Right lobe of liver (tissue), 6 donors: ENCODE measurements around the gene UNC80. TPM values are rescaled to one million over a fixed set of nuclear protein-coding genes. Genes with fewer than 3 reads are reported as not detected.

Source experiments
- ATAC-seq, 4 donors: fragments of 200-7000 bp; cut with Tn5 transposase; one replicate each; pipeline ENCODE4 v1.9.1; 2020; ENCODE audit warnings: mild to moderate bottlenecking in 4 of 4, moderate library complexity in 4 of 4
- DNase-seq, 3 donors: peaks; one replicate each; pipeline ENCODE4 v3.0.0-alpha.2; 2020
- H3K27ac ChIP-seq, 3 donors: fragments of 200-600 bp; one replicate each; pipeline ENCODE4 v1.8.0; 2022
- H3K27me3 ChIP-seq, 2 donors: fragments of 200-600 bp; one replicate each; pipeline ENCODE4 v1.8.0; 2022
- H3K36me3 ChIP-seq, 4 donors: fragments of 200-600 bp; sonication (generic) in 1 of 4; one replicate each; pipeline versions ENCODE4 v1.5.1 to v1.8.0; 2017 to 2022; ENCODE audit warnings: control low read depth in 1 of 4
- H3K4me1 ChIP-seq, 4 donors: fragments of 200-600 bp; sonication (generic) in 1 of 4; one replicate each; pipeline versions ENCODE4 v1.5.1 to v1.8.0; 2017 to 2022; ENCODE audit warnings: control low read depth in 1 of 4
- H3K4me3 ChIP-seq, 3 donors: fragments of 200-600 bp; one replicate each; pipeline ENCODE4 v1.8.0; 2022
- H3K9me3 ChIP-seq, 4 donors: fragments of 200-600 bp; sonication (generic) in 1 of 4; one replicate each; pipeline versions ENCODE4 v1.5.1 to v1.8.0; 2017 to 2022; ENCODE audit warnings: control low read depth in 1 of 4
- POLR2A ChIP-seq: fragments of 450-650 bp; IDR thresholded peaks from one replicate; pipeline ENCODE4 v1.6.1; 2017; ENCODE audit warnings: antibody characterized with exemption, mild to moderate bottlenecking
- WGBS: methylation state at CpG from one replicate; pipeline ENCODE4 v1.1.6; 2018; ENCODE audit warnings: low coverage, low lambda C conversion rate; ENCODE audit not compliant: insufficient coverage; ENCODE audit errors: missing lambda C conversion rate; 5-methylcytosine and 5-hydroxymethylcytosine counted together
- intact Hi-C, 2 donors: fragments of 100-400 bp; cut with DNase I; formaldehyde crosslinking; loops; one replicate each; pipeline versions ENCODE4 v1.11.2 to v1.14.1; 2022
- total RNA-seq, 6 experiments: library from RNA; depleted of rRNA in 2 of 6; stranded (reverse); fragments of >200 nt in 2 of 6; fragmentation: NEBNext Ultra II Directional in 3 of 6; extraction: Animal tissue kit (Norgen Biotek cat#: 25700) in 3 of 6; gene quantifications; one replicate each; pipeline versions ENCODE4 v1.1.0 to v1.2.4, GENCODE V29; 2016 to 2023
- TF ChIP-seq, protein P1 (sequence below), 4 donors: fragments of 200-600 bp in 3 of 4; fragments of 450-650 bp in 1 of 4; IDR thresholded peaks; one replicate each; pipeline versions ENCODE4 v1.5.1 to v1.8.0; 2016 to 2022; ENCODE audit warnings: antibody characterized with exemption in 4 of 4, mild to moderate bottlenecking in 2 of 4
- donor health status: DM: no; HTN: yes; CAD: no.
- donor health status: DM: no; HTN: no; CAD: no.
- donor health status: DM: no; HTN: no; CAD: no.
- donor health status: DM: no; HTN: yes; CAD: no.
- donor health status: DM: no; HTN: yes; CAD: no.

The UNC80 gene
- total RNA-seq, 6 experiments from 2014 or later = 0.19 TPM; not detected in 5

DNA sequence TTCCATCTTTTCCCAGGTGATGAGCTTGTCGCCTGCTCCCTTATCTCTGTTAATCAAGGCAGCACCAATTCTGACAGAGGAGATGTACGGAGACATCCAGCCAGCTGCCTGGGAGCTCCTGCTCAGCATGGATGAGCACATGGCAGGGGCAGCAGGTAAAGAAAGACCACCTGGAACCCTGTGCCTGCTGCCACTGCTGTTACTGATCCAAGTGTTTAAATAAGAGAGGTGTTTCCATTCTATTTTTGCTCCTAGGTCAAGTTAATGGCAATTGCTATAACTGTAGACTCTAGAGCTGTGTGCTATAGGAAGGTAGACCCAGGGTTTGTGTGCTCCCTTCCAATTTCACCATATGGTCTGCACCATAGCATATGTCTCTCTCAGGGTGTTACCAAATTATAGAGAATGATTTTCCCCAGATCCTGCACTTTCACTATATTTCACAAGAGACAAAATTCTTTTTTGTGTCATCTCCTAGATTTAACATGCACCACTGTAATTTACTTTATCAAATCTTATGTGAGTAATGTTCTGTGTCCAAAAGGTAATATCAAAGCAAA, 142.2 kb downstream of the UNC80 start:
- 53% methylated on average over 2 of the region's 2 CpGs for WGBS
- Histone ChIP-seq H3K27me3 (no peaks in the 10 kb centered on the region), H3K4me1 (no peaks in the 10 kb centered on the region), H3K36me3 (no peaks in the 10 kb centered on the region), H3K27ac (no peak overlapping the region), H3K4me3 (no peak overlapping the region), H3K9me3 (no peaks in the 10 kb centered on the region)
- intact Hi-C loops = no loop called here
- ATAC-seq = no peak
- TF ChIP-seq, protein P1, sequence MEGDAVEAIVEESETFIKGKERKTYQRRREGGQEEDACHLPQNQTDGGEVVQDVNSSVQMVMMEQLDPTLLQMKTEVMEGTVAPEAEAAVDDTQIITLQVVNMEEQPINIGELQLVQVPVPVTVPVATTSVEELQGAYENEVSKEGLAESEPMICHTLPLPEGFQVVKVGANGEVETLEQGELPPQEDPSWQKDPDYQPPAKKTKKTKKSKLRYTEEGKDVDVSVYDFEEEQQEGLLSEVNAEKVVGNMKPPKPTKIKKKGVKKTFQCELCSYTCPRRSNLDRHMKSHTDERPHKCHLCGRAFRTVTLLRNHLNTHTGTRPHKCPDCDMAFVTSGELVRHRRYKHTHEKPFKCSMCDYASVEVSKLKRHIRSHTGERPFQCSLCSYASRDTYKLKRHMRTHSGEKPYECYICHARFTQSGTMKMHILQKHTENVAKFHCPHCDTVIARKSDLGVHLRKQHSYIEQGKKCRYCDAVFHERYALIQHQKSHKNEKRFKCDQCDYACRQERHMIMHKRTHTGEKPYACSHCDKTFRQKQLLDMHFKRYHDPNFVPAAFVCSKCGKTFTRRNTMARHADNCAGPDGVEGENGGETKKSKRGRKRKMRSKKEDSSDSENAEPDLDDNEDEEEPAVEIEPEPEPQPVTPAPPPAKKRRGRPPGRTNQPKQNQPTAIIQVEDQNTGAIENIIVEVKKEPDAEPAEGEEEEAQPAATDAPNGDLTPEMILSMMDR (IDR thresholded peaks at IDR 0.05) = no peak
- no peak for TF ChIP-seq POLR2A
- no peak for DNase-seq

DNA sequence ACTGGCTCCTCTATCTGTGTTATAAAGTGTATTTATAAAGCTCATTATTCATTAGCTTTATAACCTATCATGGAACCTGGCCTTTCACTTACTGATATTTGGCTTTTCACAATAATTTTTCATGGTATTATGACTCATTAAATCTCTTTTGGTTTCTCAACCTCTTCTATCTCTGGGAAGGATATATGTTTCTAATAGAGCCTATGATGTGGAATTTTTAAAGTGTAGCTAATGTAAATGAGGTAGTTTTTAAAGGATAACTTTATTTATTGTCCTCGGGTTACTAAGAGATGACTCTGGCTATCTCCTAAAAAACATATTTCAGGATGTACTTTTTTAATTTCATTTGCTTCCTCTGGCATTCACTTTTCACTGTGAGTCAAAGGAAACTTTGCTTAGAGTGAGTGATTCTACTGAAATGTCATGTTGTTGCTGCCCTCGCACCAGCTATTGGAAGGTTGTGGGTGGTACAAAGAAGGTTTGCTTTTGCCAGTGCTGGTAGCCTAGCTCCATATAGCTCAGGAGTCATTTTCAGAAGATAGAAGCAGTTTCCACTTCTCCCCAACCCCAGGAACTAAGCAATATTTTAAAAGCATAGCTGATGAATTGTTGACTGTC, 145.6 kb downstream of the UNC80 start:
- DNase-seq = no peak
- no peaks in the 10 kb centered on the region for H3K4me1 ChIP-seq
- 39% methylated on average over 2 of the region's 2 CpGs for WGBS
- no peaks in the 10 kb centered on the region for H3K36me3 ChIP-seq
- no peak for ATAC-seq
- no peak overlapping the region for H3K27ac ChIP-seq
- intact Hi-C loops = no loop called here
- H3K4me3 ChIP-seq = no peak overlapping the region
- no peak for TF ChIP-seq POLR2A
- TF ChIP-seq, protein P1 (IDR thresholded peaks at IDR 0.05) = no peak
- no peaks in the 10 kb centered on the region for H3K9me3 ChIP-seq
- H3K27me3 ChIP-seq = no peaks in the 10 kb centered on the region

GRCh38 chr2:209918251-209918650, 146.6 kb downstream of the UNC80 start:
- Histone ChIP-seq H3K4me1 (no peaks in the 10 kb centered on the region), H3K9me3 (no peaks in the 10 kb centered on the region), H3K4me3 (no peak overlapping the region), H3K36me3 (no peaks in the 10 kb centered on the region), H3K27me3 (no peaks in the 10 kb centered on the region), H3K27ac (no peak overlapping the region)
- ATAC-seq (no peak), DNase-seq (no peak)
- WGBS = 65% methylated on average over 6 of the region's 6 CpGs
- intact Hi-C loops = no loop called here
- TF ChIP-seq, protein P1 (IDR thresholded peaks at IDR 0.05) = no peak
- no peak for TF ChIP-seq POLR2A

DNA sequence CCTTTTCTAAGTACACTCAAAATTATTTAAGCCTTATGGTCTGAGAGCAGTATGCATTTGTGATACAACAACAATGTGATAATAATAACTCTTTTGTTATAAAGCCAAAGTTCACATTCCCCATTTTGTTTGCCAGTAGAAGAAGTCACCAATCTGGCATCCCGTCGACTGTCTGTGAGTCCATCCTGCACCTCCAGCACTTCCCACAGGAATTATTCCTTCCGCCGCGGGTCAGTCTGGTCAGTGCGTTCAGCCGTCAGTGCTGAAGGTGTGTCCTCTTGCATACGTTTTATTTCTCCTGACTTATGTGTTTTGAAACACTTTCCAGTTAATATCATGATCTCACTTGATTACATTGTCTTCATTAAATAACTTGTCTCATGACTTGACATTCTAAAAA, 150.5 kb downstream of the UNC80 start:
- Histone ChIP-seq H3K4me3 (no peak overlapping the region), H3K4me1 (no peaks in the 10 kb centered on the region), H3K36me3 (no peaks in the 10 kb centered on the region), H3K27me3 (no peaks in the 10 kb centered on the region), H3K27ac (no peak overlapping the region), H3K9me3 (no peaks in the 10 kb centered on the region)
- intact Hi-C loops = no loop called here
- WGBS = 62% methylated on average over 7 of the region's 8 CpGs
- TF ChIP-seq POLR2A = no peak
- TF ChIP-seq, protein P1 (IDR thresholded peaks at IDR 0.05) = no peak
- DNase-seq = no peak
- ATAC-seq = no peak
